GM19238 (cell line): ENCODE data around the gene TAGLN2.

ENCODE experiments used
- DNase-seq: peaks from one replicate; pipeline ENCODE4 v3.0.0; 2011; ENCODE audit warnings: low spot score; ENCODE audit not compliant: insufficient read length

Gene TAGLN2

DNA sequence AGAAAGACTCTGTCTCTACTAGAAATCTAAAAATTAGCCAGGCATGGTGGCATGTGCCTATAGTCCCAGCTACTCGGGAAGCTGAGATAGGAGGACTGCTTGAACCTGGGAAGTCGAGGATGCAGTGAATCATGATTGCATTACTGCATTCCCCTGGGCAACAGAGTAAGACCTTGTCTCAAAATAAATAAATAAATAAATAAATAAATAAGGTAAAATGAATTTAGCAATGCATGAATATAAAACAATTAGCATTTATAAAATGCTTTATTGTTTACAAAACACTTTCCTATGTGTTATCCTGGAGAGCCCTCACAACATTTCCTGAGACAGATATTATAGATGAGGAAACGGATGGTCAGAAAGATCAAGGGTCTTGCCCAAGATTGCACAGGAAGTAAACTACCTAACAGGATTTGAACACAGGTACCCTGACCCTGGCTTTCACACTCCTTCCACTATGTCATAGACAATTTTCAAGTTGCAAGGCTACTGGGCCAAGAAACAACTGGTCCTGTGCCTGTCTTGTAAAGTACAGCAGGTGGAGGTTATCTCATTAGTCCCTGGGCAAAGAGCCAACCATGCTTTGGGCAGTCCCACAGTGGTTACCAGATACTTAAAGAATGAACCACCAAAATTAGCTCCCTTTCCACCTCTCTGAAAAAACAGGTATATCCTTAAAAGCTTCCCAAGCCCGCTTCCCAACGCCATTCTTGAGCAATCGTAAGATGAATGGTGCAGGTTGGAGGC lies 47.4 kb downstream of the TAGLN2 start:
- DNase-seq: no peak

- DNase-seq: no peak
Observed at GRCh38 chr1:159873530-159874143, 51.7 kb downstream of the TAGLN2 start.

DNA sequence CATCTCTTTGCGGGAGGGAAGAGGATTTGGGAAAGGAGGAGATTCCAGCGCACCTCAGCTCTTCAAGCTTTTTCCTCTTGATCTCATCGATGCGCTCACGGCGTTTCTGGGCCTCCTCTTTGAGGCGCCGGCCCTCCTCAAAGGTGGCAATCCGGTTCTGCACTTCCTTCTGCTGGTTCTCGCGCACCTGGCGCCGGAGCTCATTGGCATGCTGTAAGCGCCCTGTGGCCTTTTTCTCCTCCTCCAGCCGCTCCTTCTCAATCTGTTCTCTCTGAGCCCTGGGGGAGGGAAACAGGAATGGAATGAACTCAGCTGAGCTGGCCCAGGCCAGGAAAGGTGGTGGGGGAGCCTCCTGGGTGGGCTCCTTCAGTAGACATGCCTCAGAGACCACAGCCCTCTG lies 52.4 kb downstream of the TAGLN2 start:
- DNase-seq: no peak

- no peak for DNase-seq
Observed at GRCh38 chr1:159870704-159871103, 54.6 kb downstream of the TAGLN2 start.

DNA sequence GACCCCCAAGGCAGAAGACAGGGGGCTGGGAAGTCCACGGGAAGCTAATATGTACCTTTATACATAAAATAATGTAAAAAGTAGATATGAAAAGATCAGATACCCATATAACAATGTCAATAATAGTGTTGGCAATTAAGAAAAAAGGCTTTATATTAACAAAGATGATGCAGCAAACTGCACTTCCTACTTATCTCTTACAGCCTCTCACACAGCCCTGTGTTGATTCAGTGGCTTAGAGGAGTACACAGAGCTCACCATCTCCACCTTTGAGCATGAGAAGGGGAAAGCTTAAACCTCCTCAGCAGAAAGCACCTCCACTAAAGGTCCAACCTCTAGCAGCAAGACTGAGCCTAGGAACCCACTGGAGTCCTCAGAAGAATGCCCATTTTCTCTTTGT lies 55.7 kb downstream of the TAGLN2 start:
- no peak for DNase-seq

- DNase-seq: no peak
Observed at GRCh38 chr1:159869173-159869572, 56.1 kb downstream of the TAGLN2 start.

- no peak for DNase-seq
Observed at GRCh38 chr1:159868766-159869165, 56.5 kb downstream of the TAGLN2 start.
